Glomerular visceral epithelial cell (primary cell): Measurements from ENCODE around the gene GSDME.

Experiments used
- DNase-seq: peaks from one replicate; pipeline ENCODE4 v3.0.0-alpha.2; 2016; ENCODE audit errors: extremely low spot score

Gene GSDME

GRCh38 chr7:24722386-24723177, 34.7 kb downstream of the GSDME start:
- DNase-seq = peak; percentile 38

- DNase-seq = no peak
These were observed 35.7 kb downstream of the GSDME start for GRCh38 chr7:24721481-24722001.

- no peak for DNase-seq
These were observed 37.0 kb downstream of the GSDME start for GRCh38 chr7:24720283-24720682.

- no peak for DNase-seq
These were observed 38.2 kb downstream of the GSDME start for GRCh38 chr7:24718977-24719491.

- DNase-seq = no peak
These were observed 38.8 kb downstream of the GSDME start for GRCh38 chr7:24718431-24718831.

- DNase-seq = no peak
These were observed 39.5 kb downstream of the GSDME start for GRCh38 chr7:24717694-24718320.

- no peak for DNase-seq
These were observed 40.0 kb downstream of the GSDME start for GRCh38 chr7:24717247-24717622.

GRCh38 chr7:24716480-24717246, 40.6 kb downstream of the GSDME start:
- no peak for DNase-seq

GRCh38 chr7:24715661-24716479, 41.4 kb downstream of the GSDME start:
- DNase-seq = peak; percentile 32

- no peak for DNase-seq
These were observed 42.1 kb downstream of the GSDME start for GRCh38 chr7:24715171-24715570.

- no peak for DNase-seq
These were observed 42.6 kb downstream of the GSDME start for GRCh38 chr7:24714676-24715010.

GRCh38 chr7:24713850-24714675, 43.2 kb downstream of the GSDME start:
- DNase-seq = no peak

GRCh38 chr7:24713039-24713793, 44.0 kb downstream of the GSDME start:
- DNase-seq = no peak

- no peak for DNase-seq
These were observed 47.5 kb downstream of the GSDME start for GRCh38 chr7:24709585-24710360.

- DNase-seq = no peak
These were observed 48.2 kb downstream of the GSDME start for GRCh38 chr7:24709051-24709450.

GRCh38 chr7:24707988-24708615, 49.2 kb downstream of the GSDME start:
- DNase-seq = no peak

GRCh38 chr7:24706211-24707170, 50.8 kb downstream of the GSDME start:
- no peak for DNase-seq
